AG04449 (cell line): ENCODE data around the gene RPP25.
"Not testable (repeated sequence)": the region's sequence is repeated elsewhere in the genome, so short reads cannot be mapped to it uniquely, and the experiment has no call there.

Experiments
- CTCF ChIA-PET: fragments of 350-600 bp; formaldehyde crosslinking; extraction: SDS; loops from one replicate; lab custom pipeline; 2021; ENCODE audit warnings: antibody characterized with exemption; lab: Yijun Ruan, JAX
- POLR2A ChIA-PET: fragments of 400-600, 350-600 bp; formaldehyde crosslinking; extraction: SDS; loops from one replicate; lab custom pipeline; 2020; ENCODE audit warnings: antibody characterized with exemption, inconsistent platforms; lab: Yijun Ruan, JAX
- DNase-seq: peaks from one replicate; pipeline ENCODE4 v3.0.0-alpha.2; 2010; ENCODE audit warnings: low read depth, low spot score
- H3K4me3 ChIP-seq: 2 replicates; pipeline ENCODE4 v1.5.1; 2011; ENCODE audit warnings: low read depth, mild to moderate bottlenecking, control low read depth, low read length
- TF ChIP-seq, protein P1 (sequence below): IDR thresholded peaks from one replicate; pipeline ENCODE4 v1.5.1; 2011; ENCODE audit warnings: mild to moderate bottlenecking, moderate library complexity, low read length, control low read depth, inconsistent platforms; ENCODE audit not compliant: insufficient read depth; ENCODE audit errors: missing control alignments

Gene RPP25

DNA sequence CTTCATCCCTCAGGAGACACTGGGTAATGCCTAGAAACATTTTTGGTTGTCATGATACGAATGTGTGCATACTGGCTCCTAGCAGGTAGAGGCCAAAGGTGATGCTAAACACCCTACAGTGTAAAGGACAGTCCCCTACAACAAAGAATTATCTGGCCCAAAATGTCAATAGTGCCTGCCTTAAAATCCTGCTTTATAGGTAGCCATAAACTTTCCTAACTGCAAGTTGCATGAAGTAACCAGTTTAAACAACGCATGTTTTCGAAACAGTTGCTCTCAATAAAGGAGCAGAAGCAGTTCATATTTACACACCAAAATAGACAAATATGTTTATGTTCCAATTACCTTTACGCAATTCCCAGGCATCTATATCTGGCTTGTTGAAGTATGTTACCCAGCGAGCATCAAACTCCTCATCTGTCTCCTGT, 27.8 kb downstream of the RPP25 start:
- CTCF ChIA-PET = interaction anchor here (1.4 kb wide), 1 partner anchor 27 kb away, joined by 4 read pairs; no protein-coding TSS in a partner anchor
- TF ChIP-seq, protein P1, sequence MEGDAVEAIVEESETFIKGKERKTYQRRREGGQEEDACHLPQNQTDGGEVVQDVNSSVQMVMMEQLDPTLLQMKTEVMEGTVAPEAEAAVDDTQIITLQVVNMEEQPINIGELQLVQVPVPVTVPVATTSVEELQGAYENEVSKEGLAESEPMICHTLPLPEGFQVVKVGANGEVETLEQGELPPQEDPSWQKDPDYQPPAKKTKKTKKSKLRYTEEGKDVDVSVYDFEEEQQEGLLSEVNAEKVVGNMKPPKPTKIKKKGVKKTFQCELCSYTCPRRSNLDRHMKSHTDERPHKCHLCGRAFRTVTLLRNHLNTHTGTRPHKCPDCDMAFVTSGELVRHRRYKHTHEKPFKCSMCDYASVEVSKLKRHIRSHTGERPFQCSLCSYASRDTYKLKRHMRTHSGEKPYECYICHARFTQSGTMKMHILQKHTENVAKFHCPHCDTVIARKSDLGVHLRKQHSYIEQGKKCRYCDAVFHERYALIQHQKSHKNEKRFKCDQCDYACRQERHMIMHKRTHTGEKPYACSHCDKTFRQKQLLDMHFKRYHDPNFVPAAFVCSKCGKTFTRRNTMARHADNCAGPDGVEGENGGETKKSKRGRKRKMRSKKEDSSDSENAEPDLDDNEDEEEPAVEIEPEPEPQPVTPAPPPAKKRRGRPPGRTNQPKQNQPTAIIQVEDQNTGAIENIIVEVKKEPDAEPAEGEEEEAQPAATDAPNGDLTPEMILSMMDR = no peak
- no peak for DNase-seq
- no peak overlapping the region for H3K4me3 ChIP-seq
- POLR2A ChIA-PET = no interaction called here

DNA sequence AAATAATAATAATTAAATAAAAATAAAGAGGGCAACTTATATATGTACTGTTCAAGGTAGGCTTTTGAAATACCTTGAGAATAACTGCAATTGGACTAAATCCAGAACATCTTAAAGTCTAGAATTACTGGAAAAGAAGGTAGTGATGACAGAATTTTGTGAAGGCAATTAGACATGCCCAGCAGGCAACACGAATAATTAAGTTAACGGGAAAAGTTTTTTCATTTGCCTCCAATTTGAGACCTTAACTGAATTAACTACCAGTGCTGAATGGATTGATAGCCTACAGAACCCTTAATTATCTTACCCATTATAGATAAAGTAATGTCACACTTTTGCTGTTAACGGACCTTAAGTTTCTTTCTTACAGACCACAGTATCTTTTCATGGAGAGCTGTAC, 32.0 kb downstream of the RPP25 start:
- CTCF ChIA-PET = interaction anchor here (1.4 kb wide), 1 partner anchor 23 kb away, joined by 8 read pairs; no protein-coding TSS in a partner anchor
- no peak overlapping the region for H3K4me3 ChIP-seq
- TF ChIP-seq, protein P1 = no peak
- POLR2A ChIA-PET = no interaction called here
- DNase-seq = no peak

- DNase-seq = no peak
- H3K4me3 ChIP-seq = no peak overlapping the region
- TF ChIP-seq, protein P1 = no peak
- ChIA-PET CTCF (interaction anchor here (0.7 to 1.9 kb wide), 6 partner anchors 12 to 286 kb away, joined by 3 to 8 read pairs (median 4); partner anchors contain the start of gene FAM219B), POLR2A (interaction anchor here (1.1 kb wide), 1 partner anchor 18 kb away, joined by 4 read pairs; the partner anchor contains the start of gene COX5A)
These were observed 36.1 kb downstream of the RPP25 start for GRCh38 chr15:74920456-74920855.

GRCh38 chr15:74917676-74918075, 38.9 kb downstream of the RPP25 start:
- ChIA-PET CTCF (interaction anchor here (0.7 to 2.3 kb wide), 2 partner anchors 16 to 147 kb away, joined by 3 to 18 read pairs; no protein-coding TSS in a partner anchor), POLR2A (no interaction called here)
- no peak overlapping the region for H3K4me3 ChIP-seq
- TF ChIP-seq, protein P1 = no peak
- no peak for DNase-seq

DNA sequence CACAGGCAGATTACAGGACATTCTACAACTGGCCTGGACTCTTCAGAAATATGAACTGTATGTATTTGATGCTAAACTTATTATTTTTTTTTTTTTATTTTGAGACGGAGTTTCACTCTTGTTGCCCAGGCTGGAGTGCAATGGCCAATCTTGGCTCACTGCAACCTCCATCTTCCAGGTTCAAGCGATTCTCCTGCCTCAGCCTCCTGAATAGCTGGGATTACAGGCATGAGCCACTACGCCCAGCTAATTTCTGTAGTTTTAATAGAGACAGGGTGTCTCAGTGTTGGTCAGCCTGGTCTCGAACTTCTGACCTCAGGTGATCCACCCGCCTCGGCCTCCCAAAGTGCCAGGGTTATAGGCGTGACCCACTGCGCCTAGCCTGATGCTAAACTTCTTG, 42.8 kb downstream of the RPP25 start:
- CTCF ChIA-PET = interaction anchor here (1.4 to 6.1 kb wide), 2 partner anchors 10 to 12 kb away, joined by 3 to 46 read pairs; no protein-coding TSS in a partner anchor
- POLR2A ChIA-PET, H3K4me3 ChIP-seq, DNase-seq: not testable (repeated sequence)

GRCh38 chr15:74913041-74913440, 43.5 kb downstream of the RPP25 start:
- TF ChIP-seq, protein P1 = no peak
- ChIA-PET CTCF (interaction anchor here (1.4 to 6.1 kb wide), 2 partner anchors 9 to 11 kb away, joined by 3 to 46 read pairs; no protein-coding TSS in a partner anchor), POLR2A (no interaction called here)
- DNase-seq = no peak
- H3K4me3 ChIP-seq = no peak overlapping the region
